Bone marrow (tissue), 2 donors: ENCODE data around the gene APOE.
A peak's percentile ranks its signal among the peaks of the same experiment; 100 is the strongest.
"Not testable (repeated sequence)": the region's sequence is repeated elsewhere in the genome, so short reads cannot be mapped to it uniquely, and the experiment has no call there.

Experiments
- DNase-seq, 2 donors: peaks; one replicate each; lab custom pipeline; 2025; lab: John Stamatoyannopoulos, UW

APOE gene

GRCh38 chr19:44911896-44912295 is 6.3 kb downstream of the APOE start:
- not testable (repeated sequence) for DNase-seq

- no peak for DNase-seq
Measured at GRCh38 chr19:44912854-44913253, 7.3 kb downstream of the APOE start.

- not testable (repeated sequence) for DNase-seq
Measured at GRCh38 chr19:44913512-44914432, 8.2 kb downstream of the APOE start.

DNA sequence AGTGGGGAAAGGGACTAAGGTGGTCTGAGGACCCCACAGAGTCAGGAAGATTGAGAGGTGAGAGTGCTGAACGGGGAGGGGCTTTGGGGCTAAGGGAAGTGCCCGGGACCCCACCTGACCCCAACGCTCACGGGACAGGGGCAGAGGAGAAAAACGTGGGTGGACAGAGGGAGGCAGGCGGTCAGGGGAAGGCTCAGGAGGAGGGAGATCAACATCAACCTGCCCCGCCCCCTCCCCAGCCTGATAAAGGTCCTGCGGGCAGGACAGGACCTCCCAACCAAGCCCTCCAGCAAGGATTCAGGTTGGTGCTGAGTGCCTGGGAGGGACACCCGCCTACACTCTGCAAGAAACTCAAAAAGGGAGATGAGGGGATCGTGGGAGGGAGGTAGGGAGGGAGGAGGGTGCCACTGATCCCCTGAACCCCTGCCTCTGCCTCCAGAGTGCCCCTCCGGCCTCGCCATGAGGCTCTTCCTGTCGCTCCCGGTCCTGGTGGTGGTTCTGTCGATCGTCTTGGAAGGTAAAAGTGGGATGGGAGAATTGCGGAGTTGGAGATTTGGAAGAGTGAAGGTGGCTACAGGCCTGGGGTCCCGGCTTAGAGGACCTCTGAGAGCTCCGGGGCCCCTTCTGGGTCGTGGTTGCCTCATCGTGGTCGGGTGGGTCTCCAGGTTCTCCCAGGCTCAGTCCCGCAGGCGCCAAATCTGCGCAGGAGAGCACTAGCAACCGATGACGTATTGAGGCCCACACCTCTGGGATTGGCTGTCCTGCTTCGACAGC is 9.0 kb downstream of the APOE start, which contains the start of gene APOC1:
Gene APOC1 (plus strand): TSS at position 176 of the 774 bp plus-strand sequence. CDS start 284 bp downstream, at position 460.
- DNase-seq = peak; percentile 58 to 62

DNA sequence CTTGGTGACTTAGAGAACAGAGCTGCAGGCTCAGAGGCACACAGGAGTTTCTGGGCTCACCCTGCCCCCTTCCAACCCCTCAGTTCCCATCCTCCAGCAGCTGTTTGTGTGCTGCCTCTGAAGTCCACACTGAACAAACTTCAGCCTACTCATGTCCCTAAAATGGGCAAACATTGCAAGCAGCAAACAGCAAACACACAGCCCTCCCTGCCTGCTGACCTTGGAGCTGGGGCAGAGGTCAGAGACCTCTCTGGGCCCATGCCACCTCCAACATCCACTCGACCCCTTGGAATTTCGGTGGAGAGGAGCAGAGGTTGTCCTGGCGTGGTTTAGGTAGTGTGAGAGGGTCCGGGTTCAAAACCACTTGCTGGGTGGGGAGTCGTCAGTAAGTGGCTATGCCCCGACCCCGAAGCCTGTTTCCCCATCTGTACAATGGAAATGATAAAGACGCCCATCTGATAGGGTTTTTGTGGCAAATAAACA is 18.7 kb downstream of the APOE start:
- no peak for DNase-seq

DNA sequence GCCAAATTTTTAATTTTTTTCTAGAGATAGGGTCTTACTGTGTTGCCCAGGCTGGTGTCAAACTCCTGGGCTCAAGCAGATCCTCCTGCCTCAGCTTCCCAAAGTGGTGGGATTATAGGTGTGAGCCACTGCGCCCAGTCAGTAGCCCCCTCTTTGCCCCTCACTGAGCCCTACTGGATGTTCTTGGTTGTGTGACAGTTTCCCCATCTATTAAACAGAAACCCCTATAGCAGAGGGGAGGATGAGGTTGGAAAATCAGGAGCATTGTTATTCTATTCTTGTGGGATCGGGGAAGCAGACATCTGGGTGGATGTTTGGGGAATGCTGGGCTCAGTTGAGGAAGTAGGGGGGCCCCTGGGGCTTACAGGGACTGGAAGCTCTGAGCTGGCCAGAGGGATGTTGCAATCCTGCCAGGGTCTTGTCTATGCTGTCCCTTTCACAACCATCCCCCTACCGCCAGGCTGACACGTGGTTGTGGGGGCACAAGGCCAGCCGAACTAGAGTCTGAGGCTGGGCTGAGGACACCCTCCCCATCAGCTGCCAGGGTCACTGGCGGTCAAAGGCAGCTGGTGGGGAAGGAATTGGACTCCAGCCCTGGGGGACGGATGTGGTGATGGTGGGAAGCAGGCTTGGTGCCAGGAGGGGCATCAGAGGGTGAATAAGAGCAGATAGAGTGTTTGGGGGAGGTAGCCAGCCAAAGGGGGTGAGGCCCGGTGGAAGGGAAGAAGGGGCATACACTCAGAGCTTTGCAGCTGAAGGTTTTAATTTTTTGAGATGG is 19.7 kb downstream of the APOE start:
- peak in 1 of 2 donors; percentile 18 for DNase-seq

GRCh38 chr19:44926245-44927077 is 20.9 kb downstream of the APOE start:
- DNase-seq = not testable (repeated sequence)

GRCh38 chr19:44927746-44928145 is 22.1 kb downstream of the APOE start:
- no peak for DNase-seq

GRCh38 chr19:44930088-44930487 is 24.5 kb downstream of the APOE start:
- no peak for DNase-seq

- no peak for DNase-seq
Measured at GRCh38 chr19:44931541-44931940, 25.9 kb downstream of the APOE start.

- no peak for DNase-seq
Measured at GRCh38 chr19:44939668-44940067, 34.1 kb downstream of the APOE start.

DNA sequence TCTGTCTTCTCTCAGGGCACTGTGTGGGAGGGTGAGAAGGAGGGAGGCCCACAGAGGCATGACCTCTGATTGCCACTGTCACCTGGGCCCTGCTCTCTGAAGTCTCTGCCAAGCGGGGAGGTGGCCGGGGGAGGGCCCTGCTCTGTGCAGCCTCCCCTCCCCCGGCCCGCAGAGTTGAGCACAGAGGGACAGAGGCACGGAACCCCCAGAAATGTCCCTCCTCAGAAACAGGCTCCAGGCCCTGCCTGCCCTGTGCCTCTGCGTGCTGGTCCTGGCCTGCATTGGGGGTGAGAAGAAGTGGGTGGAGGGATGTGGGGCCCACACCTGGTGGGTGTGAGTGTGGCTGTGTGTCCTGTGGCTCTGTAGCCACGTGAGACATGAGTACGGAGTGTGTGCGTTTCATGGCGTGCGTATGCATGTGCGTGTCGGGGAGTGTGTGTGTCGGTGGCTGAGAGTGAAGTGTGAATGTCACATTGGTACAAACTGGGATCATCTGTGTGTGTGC is 36.5 kb downstream of the APOE start, which contains the start of gene APOC4:
Gene APOC4 (plus strand): TSS at position 171 of the 505 bp plus-strand sequence. CDS start 41 bp downstream, at position 212.
- no peak for DNase-seq

- peak; percentile 30 to 31 for DNase-seq
Measured at GRCh38 chr19:44943801-44944249, 38.2 kb downstream of the APOE start.

DNA sequence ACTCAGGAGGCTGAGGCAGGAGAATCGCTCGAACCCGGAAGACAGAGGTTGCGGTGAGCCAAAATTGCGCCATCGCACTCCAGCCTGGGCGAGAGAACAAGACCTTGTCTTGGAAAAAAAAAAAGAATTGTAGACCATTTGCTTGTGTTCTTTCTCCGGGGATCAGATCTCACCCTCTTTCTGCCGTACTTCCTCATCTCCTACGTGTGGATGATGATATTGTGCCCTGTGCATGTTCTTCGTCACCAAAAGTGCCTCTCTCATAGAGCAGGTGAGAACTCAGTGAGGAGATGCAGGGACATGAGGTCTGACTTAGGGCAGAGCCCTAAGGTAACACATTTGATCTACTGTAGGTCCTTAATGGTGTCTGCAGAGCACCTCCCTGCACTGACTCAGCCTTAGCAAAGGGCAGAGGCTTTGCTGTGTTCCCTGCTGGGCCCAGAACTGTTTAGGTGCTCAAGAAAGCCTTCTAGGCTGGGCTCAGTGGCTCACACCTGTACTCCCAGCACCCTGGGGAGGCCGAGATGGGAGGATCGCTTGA is 41.5 kb downstream of the APOE start:
- DNase-seq = no peak

DNA sequence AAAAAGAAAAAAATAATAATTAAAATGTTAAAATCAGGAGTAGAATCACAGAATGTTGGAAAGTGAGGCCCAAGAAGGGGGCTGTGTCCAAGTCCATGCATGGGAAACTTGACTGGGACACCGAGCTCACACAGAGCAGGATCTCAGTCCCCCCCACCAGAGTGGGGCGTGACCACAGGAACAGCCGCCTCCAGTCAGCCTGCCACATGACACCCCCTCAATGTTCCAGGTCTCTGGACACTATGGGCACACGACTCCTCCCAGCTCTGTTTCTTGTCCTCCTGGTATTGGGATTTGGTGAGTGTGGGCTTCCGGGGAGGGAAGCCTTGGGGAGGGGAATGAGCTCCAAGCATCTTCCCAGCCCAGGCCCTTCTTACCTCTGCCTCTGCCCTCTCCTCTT is 42.6 kb downstream of the APOE start:
- DNase-seq = no peak

DNA sequence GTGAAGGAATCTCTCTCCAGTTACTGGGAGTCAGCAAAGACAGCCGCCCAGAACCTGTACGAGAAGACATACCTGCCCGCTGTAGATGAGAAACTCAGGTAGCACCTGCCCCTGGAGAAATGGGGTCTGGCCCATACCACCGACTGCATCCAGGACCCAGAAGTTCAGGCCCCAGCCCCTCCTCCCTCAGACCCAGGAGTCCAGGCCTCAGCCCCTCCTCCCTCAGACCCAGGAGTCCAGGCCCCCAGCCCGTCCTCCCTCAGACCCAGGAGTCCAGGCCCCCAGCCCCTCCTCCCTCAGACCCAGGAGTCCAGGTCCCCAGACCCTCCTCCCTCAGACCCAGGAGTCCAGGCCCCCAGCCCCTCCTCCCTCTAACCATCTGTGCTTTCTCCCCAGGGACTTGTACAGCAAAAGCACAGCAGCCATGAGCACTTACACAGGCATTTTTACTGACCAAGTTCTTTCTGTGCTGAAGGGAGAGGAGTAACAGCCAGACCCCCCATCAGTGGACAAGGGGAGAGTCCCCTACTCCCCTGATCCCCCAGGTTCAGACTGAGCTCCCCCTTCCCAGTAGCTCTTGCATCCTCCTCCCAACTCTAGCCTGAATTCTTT is 43.3 kb downstream of the APOE start:
- DNase-seq = no peak

DNA sequence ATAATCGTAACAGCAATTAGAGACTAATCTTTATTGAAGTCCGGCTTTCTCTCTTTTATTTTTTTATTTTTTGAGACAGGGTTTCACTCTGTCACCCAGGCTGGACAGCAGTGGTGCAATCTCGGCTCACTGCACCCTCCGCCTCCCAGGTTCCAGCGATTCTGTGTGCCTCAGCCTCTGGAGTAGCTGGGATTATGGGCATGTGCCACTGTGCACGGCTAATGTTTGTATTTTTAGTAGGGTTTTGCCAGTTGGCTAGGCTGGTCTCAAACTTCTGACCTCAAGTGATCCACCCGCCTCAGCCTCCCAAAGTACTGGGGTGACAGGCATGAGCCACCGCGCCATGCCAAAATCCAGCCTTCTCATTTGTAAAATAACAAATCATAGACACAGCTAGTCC is 44.0 kb downstream of the APOE start:
- DNase-seq = no peak

DNA sequence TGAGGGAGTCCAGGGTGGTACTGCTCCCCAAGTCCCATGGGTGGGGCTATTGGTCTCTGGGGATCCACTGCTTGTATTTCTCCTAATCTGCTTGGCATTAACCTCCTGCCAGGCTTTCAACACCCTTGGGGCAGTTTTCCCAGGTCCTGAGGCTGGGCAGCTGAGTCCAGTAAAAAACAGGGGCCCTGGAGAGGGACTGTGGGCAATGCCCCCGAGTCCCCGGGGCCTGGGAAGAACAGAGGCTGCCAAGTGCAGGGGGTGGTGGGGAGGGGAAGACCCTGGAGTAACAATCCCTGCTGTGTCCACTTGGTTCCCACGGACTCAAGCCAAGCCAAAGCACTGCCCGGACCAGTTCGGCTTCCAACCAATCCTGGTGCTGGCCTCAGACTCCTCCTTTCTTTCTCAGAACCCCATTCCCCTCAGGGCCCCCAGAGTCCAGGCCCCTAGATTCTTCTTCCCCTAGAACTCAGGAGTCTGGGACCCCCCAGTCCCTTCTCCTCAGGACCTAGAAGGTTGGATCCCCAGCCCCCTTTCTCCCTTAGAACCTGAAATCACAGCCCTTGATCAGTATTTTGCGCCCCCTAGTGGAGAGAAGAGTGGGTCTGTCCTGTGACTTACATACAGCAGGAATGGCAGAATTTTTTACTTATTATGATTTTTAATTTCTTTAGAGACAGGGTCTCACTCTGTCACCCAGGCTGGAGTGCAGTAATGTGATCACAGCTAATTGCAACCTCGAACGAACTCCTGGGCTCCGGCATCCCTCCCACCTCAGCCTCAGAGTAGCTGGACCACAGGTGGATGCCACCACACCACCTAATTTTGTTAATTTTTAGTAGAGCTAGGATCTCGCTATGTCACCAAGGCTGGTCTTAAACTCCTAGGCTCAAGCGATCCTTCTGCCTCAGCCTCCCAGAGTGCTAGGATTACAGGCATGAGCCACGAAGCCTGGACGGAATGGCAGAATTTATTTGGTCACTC is 45.9 kb downstream of the APOE start:
- peak; percentile 15 to 53 for DNase-seq

DNA sequence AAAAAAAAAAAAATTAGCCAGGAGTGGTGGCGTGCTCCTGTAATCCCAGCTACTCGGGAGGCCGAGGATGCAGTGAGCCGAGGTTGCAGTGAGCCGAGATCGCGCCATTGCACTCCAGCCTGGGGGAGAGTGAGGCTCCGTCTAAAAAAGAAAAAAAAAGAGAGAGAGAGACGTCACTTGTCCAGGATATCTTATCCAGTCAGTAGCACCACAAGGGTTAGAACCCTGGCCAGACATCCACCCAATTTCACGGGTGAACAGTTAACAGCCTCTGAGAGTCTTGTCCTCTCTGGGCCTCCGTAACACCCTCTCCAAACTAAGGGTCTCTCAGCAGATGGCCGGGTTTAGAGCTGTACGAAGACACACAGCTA is 48.7 kb downstream of the APOE start:
- no peak for DNase-seq
